K562 (cell line): Measurements from ENCODE around the gene HOXB5. TPM values are rescaled to one million over a fixed set of nuclear protein-coding genes. Genes with fewer than 3 reads are reported as not detected.
A peak's percentile ranks its signal among the peaks of the same experiment; 100 is the strongest.

Experiments
- BCL6 ChIP-seq: fragments of 250-450 bp; sonication (Bioruptor Pico); IDR thresholded peaks from 2 replicates; pipeline ENCODE4 v1.4.0; 2020
- MEF2D ChIP-seq: conservative IDR thresholded peaks from 2 replicates; pipeline ENCODE4 v1.6.1; 2016; ENCODE audit warnings: low read depth, missing genetic modification characterization, missing compliant biosample characterization
- NFIC ChIP-seq: fragments of 450-650 bp; IDR thresholded peaks from 2 replicates; pipeline ENCODE4 v1.6.1; 2017; ENCODE audit warnings: mild to moderate bottlenecking, inconsistent platforms
- PCBP2 ChIP-seq: fragments of 200-400 bp; formaldehyde crosslinking; IDR thresholded peaks from 2 replicates; pipeline ENCODE4 v1.6.1; 2018; ENCODE audit warnings: low read length, low read depth, mild to moderate bottlenecking, moderate library complexity; ENCODE audit not compliant: poor library complexity, severe bottlenecking
- PHF8 ChIP-seq: fragments of 200-600 bp; sonication (generic); IDR thresholded peaks from 2 replicates; pipeline ENCODE4 v1.6.1; 2012; ENCODE audit warnings: mixed run types, mild to moderate bottlenecking, inconsistent platforms, low read length, moderate library complexity, borderline replicate concordance
- SP1 ChIP-seq: sonication (generic); formaldehyde crosslinking; IDR thresholded peaks from 2 replicates; pipeline ENCODE4 v1.8.1; 2022; ENCODE audit warnings: mild to moderate bottlenecking, missing genetic modification reagents
- TCF3 ChIP-seq: sonication (generic); formaldehyde crosslinking; IDR thresholded peaks from 2 replicates; pipeline ENCODE4 v1.4.0; 2020; ENCODE audit warnings: mild to moderate bottlenecking, missing genetic modification reagents
- TEAD4 ChIP-seq, 2 experiments: sonication (generic) in 1 of 2; formaldehyde crosslinking in 1 of 2; IDR thresholded peaks; 2 replicates each; pipeline versions ENCODE4 v1.6.1 to v1.8.0; 2012 to 2022; ENCODE audit warnings: borderline replicate concordance in 1 of 2, inconsistent platforms in 1 of 2, low read length in 1 of 2, mild to moderate bottlenecking in 1 of 2, missing genetic modification reagents in 1 of 2
- ZFPM2 ChIP-seq: fragments of 250-450 bp; sonication (Bioruptor Pico); IDR thresholded peaks from 2 replicates; pipeline ENCODE4 v1.5.1; 2022; ENCODE audit warnings: mild to moderate bottlenecking
- ZNF384 ChIP-seq: IDR thresholded peaks from 2 replicates; pipeline ENCODE4 v1.6.1; 2012; ENCODE audit warnings: low read depth, low read length, improper control_type of control experiment
- ZNF507 ChIP-seq: conservative IDR thresholded peaks from 2 replicates; pipeline ENCODE4 v1.6.1; 2017; ENCODE audit warnings: missing genetic modification characterization, missing compliant biosample characterization
- ZNF644 ChIP-seq: fragments of 200-800 bp; sonication (Bioruptor generic); IDR thresholded peaks from 2 replicates; pipeline ENCODE4 v1.6.1; 2016; ENCODE audit warnings: low read depth, missing genetic modification characterization, missing compliant biosample characterization
- polyA plus RNA-seq, 8 experiments: library from polyadenylated mRNA; depleted of rRNA in 4 of 8; stranded (reverse) in 5 of 8; unstranded in 3 of 8; fragments of >200 nt; fragmentation: Nextera tagmentation in 2 of 8; fragmentation: Illumina TruSeq in 1 of 8; extraction: Ambion mirVana in 2 of 8; extraction: Trizol in 1 of 8; gene quantifications; 2 replicates each; pipeline versions ENCODE4 v1.2.1 to v1.2.3, GENCODE V29; 2011 to 2014; ENCODE audit warnings: inconsistent platforms in 1 of 8, missing spikeins in 1 of 8
- total RNA-seq, 7 experiments: library from RNA; depleted of rRNA in 6 of 7; stranded (reverse); fragments of >200 nt in 6 of 7; fragmentation: Illumina TruSeq in 2 of 7; extraction: Trizol in 2 of 7; gene quantifications; 2 replicates each; pipeline versions ENCODE4 v1.2.1 to v1.2.3, GENCODE V29; 2011 to 2021; ENCODE audit warnings: low replicate concordance in 1 of 7
- TF ChIP-seq, protein P1 (sequence below), 2 experiments: fragments of 450-650 bp; IDR thresholded peaks; 2 replicates each; pipeline ENCODE4 v1.6.1; 2018; ENCODE audit warnings: mild to moderate bottlenecking in 2 of 2, low read depth in 1 of 2; ENCODE audit not compliant: partially characterized antibody in 2 of 2
- TF ChIP-seq, protein P2 (sequence below): fragments of 250-450 bp; sonication (Bioruptor Pico); IDR thresholded peaks from 2 replicates; pipeline ENCODE4 v1.8.0; 2022; ENCODE audit warnings: inconsistent platforms, mild to moderate bottlenecking, moderate library complexity, borderline replicate concordance
- TF ChIP-seq, protein P3 (sequence below), 2 experiments: IDR thresholded peaks in 1 of 2; conservative IDR thresholded peaks in 1 of 2; 2 replicates each; pipeline ENCODE4 v1.6.1; 2016; ENCODE audit warnings: low read depth in 2 of 2, mild to moderate bottlenecking in 1 of 2, missing compliant biosample characterization in 1 of 2, missing genetic modification characterization in 1 of 2, moderate library complexity in 1 of 2
- TF ChIP-seq, protein P4 (sequence below): sonication (generic); formaldehyde crosslinking; IDR thresholded peaks from 2 replicates; pipeline ENCODE4 v1.8.0; 2022; ENCODE audit warnings: missing genetic modification reagents, mild to moderate bottlenecking, moderate library complexity, borderline replicate concordance

Gene HOXB5
- total and polyA plus RNA-seq, 9 of the 15 experiments (the other 6 are each of a cell fraction or from before 2014, with no cell fraction given): 0.24 to 2.7 (median 0.65) TPM

DNA sequence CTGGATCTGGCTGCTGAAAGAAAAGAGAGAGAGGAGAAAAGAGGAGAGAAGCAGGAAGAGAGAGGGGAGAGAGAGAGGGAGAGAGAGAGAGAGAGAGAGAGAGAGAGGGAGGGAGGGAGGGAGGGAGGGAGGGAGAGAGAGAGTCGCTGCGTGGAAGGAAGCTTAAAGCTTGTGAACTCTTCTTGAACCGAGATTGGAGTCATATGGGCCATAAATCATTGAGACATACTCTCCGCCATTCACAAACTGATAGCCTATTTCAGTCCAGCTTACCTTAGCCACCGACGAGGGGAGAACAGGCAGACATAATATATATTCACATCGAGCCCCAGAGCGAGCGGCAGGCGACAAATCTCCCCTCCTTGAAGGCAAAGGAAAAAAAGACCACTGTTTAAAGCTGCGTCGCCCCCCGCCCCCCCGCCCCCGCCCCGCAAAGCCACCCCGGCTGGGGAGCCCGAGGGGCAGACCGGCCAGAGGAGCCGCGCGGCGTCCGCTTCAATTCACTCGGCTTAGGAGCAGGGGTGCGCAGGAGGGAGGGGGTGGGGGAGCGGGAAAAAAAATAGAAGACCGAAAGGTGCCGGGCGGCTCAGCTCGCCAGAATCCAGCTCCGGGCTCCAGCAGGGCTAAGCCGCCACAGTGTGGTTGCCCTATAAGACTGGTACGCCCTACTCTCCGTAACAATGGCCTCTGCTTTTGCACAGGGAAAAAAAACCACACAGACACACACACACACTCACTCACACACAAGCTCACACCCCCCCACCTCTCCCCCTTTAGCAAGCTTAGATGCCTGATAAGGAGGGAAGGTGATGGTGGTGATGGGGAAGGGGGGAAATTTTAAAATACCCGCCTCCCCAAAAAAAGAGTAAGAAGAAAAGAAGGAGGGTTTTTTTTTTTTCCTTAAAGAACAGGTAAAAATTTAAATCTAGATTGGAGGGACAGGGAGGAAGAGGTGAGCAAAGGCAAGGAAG lies 38.0 kb downstream of the HOXB5 start (continued):
- TF ChIP-seq, protein P1, sequence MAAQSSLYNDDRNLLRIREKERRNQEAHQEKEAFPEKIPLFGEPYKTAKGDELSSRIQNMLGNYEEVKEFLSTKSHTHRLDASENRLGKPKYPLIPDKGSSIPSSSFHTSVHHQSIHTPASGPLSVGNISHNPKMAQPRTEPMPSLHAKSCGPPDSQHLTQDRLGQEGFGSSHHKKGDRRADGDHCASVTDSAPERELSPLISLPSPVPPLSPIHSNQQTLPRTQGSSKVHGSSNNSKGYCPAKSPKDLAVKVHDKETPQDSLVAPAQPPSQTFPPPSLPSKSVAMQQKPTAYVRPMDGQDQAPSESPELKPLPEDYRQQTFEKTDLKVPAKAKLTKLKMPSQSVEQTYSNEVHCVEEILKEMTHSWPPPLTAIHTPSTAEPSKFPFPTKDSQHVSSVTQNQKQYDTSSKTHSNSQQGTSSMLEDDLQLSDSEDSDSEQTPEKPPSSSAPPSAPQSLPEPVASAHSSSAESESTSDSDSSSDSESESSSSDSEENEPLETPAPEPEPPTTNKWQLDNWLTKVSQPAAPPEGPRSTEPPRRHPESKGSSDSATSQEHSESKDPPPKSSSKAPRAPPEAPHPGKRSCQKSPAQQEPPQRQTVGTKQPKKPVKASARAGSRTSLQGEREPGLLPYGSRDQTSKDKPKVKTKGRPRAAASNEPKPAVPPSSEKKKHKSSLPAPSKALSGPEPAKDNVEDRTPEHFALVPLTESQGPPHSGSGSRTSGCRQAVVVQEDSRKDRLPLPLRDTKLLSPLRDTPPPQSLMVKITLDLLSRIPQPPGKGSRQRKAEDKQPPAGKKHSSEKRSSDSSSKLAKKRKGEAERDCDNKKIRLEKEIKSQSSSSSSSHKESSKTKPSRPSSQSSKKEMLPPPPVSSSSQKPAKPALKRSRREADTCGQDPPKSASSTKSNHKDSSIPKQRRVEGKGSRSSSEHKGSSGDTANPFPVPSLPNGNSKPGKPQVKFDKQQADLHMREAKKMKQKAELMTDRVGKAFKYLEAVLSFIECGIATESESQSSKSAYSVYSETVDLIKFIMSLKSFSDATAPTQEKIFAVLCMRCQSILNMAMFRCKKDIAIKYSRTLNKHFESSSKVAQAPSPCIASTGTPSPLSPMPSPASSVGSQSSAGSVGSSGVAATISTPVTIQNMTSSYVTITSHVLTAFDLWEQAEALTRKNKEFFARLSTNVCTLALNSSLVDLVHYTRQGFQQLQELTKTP (IDR thresholded peaks at IDR 0.05; ENCODE audit: low read depth in 1 of 2, partially characterized antibody in 2 of 2): peak; percentile 57 to 75
- TF ChIP-seq TCF3 (CRISPR knock-in tag): peak; percentile 55
- TF ChIP-seq ZNF384: peak; percentile 56
- TF ChIP-seq TEAD4 (IDR thresholded peaks at IDR 0.05; ENCODE audit: low read length): peak; percentile 68
- TF ChIP-seq TEAD4 (CRISPR knock-in tag; IDR thresholded peaks at IDR 0.05; ENCODE audit: borderline replicate concordance): no peak
- peak; percentile 59; the same call in 1 of the 2 replicates for TF ChIP-seq MEF2D
- peak; percentile 17; the same call in 1 of the 2 replicates for TF ChIP-seq PHF8
- TF ChIP-seq, protein P2, sequence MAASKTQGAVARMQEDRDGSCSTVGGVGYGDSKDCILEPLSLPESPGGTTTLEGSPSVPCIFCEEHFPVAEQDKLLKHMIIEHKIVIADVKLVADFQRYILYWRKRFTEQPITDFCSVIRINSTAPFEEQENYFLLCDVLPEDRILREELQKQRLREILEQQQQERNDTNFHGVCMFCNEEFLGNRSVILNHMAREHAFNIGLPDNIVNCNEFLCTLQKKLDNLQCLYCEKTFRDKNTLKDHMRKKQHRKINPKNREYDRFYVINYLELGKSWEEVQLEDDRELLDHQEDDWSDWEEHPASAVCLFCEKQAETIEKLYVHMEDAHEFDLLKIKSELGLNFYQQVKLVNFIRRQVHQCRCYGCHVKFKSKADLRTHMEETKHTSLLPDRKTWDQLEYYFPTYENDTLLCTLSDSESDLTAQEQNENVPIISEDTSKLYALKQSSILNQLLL (CRISPR knock-in tag): no peak
- no peak for TF ChIP-seq ZNF507 (tag)
- peak; percentile 17; the same call in 1 of the 2 replicates for TF ChIP-seq NFIC
- TF ChIP-seq, protein P3, sequence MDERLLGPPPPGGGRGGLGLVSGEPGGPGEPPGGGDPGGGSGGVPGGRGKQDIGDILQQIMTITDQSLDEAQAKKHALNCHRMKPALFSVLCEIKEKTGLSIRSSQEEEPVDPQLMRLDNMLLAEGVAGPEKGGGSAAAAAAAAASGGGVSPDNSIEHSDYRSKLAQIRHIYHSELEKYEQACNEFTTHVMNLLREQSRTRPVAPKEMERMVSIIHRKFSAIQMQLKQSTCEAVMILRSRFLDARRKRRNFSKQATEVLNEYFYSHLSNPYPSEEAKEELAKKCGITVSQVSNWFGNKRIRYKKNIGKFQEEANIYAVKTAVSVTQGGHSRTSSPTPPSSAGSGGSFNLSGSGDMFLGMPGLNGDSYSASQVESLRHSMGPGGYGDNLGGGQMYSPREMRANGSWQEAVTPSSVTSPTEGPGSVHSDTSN (CRISPR knock-in tag; IDR thresholded peaks at IDR 0.05; ENCODE audit: low read depth): peak; percentile 84
- TF ChIP-seq, protein P3 (tag; conservative IDR thresholded peaks at IDR 0.05; ENCODE audit: low read depth): peak; percentile 98
- no peak for TF ChIP-seq ZFPM2 (CRISPR knock-in tag)
- TF ChIP-seq, protein P4, sequence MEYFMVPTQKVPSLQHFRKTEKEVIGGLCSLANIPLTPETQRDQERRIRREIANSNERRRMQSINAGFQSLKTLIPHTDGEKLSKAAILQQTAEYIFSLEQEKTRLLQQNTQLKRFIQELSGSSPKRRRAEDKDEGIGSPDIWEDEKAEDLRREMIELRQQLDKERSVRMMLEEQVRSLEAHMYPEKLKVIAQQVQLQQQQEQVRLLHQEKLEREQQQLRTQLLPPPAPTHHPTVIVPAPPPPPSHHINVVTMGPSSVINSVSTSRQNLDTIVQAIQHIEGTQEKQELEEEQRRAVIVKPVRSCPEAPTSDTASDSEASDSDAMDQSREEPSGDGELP (CRISPR knock-in tag): peak; percentile 60; the same call in 1 of the 2 replicates
- TF ChIP-seq SP1: peak; percentile 32; the same call in 1 of the 2 replicates
- peak; percentile 60 for TF ChIP-seq ZNF644 (tag)
- no peak for TF ChIP-seq BCL6 (CRISPR knock-in tag)
- no peak for TF ChIP-seq PCBP2
